Stimulated activated CD8-positive, alpha-beta memory T cell treated with anti-CD3 and anti-CD28 coated beads, Interleukin-12 subunit alpha, Interleukin-12 subunit beta, amount 100 ng/mL, for 1 hour (primary cell): ENCODE measurements around the gene PTPN9.
A peak's percentile ranks its signal among the peaks of the same experiment; 100 is the strongest.
"Not testable (repeated sequence)": the region's sequence is repeated elsewhere in the genome, so short reads cannot be mapped to it uniquely, and the experiment has no call there.

Source experiments
- DNase-seq: peaks from one replicate; pipeline ENCODE4 v3.0.0-alpha.2; 2020; ENCODE audit warnings: low read depth

PTPN9 gene

GRCh38 chr15:75452865-75453702 lies 126.0 kb downstream of the PTPN9 start:
- DNase-seq, result peak; percentile 35

DNA sequence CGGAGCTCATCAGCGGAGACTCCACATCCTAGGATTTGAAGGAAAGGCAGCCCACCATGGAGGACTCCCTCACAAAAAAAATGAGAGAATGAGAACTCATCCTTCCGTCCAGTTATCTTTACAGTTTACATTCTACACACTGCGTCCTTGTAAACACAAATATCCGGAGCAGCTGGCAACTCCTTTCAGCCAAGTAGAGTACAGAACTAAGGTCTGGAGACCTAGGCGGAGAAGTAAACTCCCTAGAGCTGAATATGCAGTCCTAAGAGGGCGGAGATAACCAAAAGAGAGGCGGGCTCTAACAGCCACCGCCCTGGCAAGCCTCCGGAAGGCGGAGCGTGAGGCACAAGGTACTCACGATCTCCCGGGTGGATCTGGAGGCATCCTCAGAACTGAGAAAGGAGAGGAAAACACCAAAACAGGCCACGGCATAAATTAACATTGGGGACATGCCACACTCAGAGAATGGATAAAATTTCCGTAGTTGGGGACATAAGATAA lies 126.7 kb downstream of the PTPN9 start:
- peak; percentile 59 for DNase-seq

DNA sequence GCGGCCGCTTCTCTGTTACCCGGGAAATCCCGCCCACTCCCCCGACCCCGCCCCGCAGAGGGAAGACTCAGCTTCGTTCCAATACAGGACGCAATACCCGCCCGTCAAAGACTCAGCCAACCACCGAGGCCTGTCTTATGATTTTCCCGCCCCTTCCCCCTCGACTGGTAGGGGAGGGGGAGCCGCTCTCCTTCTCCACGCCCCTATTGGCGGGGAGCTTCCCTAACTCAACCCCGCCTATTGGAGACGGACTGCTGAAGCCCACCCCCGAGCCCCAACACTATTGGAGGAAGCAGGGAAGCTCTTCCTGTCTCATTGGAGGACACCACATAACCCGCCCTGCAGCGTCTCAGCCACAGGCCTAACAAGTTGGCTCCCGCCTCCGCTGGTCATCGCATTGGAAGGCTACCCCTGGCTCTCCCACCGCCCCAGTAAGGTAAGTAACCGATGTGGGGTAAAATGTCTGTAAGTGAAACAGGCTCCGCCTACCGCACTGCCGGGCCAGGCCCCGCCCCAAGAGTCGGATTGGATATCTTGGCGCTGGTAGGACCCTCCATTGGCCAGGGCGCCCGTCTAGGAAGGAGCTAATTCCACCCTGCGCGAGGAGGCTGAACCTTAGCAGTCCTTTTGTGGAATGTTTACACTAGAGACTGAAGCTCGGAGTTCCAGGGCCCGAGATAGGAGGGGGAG lies 127.3 kb downstream of the PTPN9 start, which contains the start of gene SIN3A:
Gene SIN3A, minus strand, starts transcription at position 17 of the 690 bp plus-strand sequence. CDS start 21,315 bp downstream, outside the sequence.
- peak; percentile 99 for DNase-seq

DNA sequence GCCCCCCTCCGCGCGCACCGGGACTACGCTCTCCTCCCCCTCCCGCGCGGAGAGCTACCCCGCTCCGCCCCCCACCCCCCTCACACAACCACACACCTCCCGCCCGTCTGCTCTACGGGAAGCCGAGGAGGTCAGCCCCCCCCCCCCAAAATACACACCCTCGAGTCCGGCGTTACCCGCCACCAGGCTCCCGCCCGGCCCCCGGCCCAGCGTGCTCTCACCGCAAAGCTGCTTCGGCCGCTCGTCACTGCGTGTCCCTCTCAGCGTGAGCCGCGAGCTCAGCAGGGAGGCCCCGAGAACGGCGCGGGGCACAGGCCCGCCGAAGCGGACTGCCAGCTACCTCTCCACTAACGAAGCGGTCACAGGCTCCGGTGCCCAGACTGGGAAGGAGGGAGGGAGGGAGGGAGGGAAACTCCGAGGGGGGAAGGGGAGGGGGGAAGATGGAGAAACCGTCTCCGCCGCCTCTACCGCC lies 127.9 kb downstream of the PTPN9 start:
- DNase-seq, result no peak

DNA sequence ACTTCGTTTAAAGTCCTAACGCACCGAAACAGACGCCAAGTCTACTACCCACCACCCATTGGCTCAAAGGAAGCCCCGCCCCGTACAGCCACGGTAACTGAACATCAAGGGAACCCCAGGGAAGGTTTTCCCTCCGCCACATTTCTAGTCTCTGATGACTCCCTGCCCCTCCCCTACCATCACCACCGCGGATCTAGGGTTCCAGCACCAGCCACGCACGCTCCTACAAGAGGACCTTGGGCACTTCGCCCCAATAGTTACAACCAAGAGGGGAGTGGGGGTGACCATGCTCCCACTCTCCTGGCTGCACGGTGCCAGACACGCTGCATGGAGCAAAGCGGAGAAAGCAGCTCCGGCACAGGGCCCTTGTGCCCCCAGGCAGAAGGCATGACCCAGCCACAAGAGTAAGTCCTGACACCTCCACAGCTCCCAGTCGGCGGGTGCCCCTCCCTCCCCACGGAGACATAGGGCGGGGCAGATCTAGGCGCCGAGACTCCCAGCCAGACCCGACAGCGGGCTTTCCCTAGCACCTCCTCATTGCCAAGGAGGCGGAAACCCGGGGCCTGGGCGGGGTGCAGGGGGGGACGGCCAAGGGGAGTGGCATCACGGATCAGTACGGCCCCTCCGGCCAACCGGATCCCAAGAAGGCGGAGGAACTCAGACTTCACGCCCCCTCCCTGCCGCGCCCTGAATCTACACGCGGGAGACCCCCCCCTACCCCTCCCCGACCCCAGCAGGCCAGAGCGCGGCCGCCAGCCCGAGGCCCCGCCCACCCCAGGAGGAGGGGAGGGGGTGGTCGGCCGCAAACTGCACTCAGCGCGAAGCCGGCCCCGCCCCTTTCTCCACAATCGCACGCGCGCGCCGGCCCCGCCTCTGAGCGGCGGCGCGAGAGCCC lies 128.6 kb downstream of the PTPN9 start:
- peak; percentile 91 for DNase-seq

DNA sequence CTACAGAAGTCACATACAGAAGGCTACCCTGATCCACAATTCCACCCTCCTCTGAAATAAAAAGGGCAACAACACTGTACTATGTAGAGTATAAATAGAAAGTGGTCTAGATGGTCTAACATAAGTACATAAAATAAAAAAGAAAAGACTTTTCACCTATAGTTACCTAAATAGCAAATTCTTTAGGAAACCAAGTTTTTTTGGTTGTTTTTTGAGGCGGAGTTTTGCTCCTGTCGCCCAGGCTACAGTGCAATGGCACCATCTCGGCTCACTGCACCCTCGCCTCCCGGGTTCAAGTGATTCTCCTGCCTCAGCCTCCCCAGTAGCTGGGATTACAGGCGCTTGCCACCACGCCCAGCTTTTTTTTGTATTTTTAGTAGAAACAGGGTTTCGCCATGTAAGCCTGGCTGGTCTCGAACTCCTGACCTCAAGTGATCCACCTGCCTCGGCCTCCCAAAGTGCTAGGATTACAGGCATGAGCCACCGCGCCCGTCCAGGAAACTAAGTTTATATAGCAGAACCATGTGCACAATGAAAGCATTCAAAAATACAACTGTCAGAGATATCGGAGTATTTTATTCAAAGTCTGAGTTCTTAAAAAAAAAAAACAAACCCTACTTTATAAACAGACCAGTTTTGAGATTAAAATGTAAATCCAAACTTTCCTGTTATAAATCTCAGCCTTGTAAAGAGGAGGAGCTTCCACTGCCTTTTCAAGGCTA lies 129.4 kb downstream of the PTPN9 start:
- DNase-seq, result no peak

GRCh38 chr15:75448171-75448570 lies 130.9 kb downstream of the PTPN9 start:
- not testable (repeated sequence) for DNase-seq

DNA sequence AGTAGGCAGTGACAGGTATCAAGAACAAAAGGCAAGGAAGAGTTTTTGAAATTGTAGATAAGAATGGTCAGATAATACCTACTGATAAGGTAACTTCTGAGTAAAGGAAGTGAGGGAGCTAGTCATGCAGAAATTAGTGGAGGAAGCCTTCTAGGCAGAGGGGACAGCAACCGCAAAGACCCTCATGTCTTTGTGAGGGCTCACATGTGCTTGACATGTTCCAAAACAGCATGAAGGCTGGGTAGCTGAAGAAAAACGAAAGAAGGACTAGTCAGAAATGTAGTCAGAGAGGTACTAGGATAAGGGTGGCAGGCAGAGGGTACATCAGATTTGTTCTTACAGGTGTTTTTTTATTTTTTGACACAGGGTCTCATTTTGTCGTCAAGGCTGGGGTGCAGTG lies 133.0 kb downstream of the PTPN9 start:
- no peak for DNase-seq

GRCh38 chr15:75445324-75445723 lies 133.8 kb downstream of the PTPN9 start:
- DNase-seq, result not testable (repeated sequence)

- not testable (repeated sequence) for DNase-seq
Observed at GRCh38 chr15:75443972-75444453, 135.1 kb downstream of the PTPN9 start.

- no peak for DNase-seq
Observed at GRCh38 chr15:75437721-75438120, 141.4 kb downstream of the PTPN9 start.

GRCh38 chr15:75436881-75437280 lies 142.2 kb downstream of the PTPN9 start:
- no peak for DNase-seq

GRCh38 chr15:75431682-75432081 lies 147.4 kb downstream of the PTPN9 start:
- DNase-seq, result no peak

DNA sequence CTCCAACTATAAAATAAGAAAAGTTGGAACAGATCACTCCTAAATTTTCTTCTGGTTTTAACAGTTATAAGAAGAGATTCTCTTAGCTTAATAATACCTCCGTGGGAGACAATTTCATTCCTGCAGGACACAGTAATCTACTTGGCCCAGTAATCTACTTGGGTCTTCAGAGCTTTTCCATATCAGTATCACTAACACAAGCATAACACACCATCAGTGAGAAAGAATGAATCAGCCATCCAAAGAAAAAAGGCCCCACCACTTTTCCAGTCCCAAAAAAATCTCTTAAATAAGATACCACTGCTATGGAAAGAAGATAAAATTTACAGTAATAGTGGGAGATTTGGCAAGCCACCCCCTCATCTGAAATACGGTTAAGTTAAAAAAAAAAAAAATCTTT lies 147.8 kb downstream of the PTPN9 start:
- DNase-seq, result no peak

- DNase-seq, result no peak
Observed at GRCh38 chr15:75430259-75430658, 148.9 kb downstream of the PTPN9 start.

GRCh38 chr15:75428152-75428551 lies 151.0 kb downstream of the PTPN9 start:
- no peak for DNase-seq

DNA sequence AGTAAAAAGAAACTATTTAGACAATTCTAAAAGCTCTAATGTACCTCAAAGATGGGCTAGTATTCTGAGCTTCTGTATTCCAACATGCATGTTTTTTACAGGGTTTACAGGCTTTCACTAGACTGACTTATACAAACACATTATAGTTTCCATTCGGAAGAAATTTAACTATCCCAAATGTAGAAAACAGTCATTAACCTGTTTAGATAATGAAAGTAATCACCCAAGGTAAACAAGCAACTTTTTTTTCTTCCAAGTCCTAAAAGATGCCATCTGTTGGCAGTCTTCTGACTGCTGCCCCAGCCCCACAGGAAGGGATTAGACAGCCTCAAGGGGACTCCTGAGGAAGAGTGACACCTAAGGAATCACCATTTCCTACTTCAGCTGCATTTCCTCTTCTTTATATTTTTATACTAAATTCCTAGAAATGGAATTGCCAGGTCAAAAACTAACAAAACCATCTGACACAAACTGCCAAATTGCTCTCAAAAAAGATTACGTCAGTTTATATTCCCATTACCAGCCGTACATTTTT lies 153.1 kb downstream of the PTPN9 start:
- DNase-seq, result no peak

GRCh38 chr15:75422554-75422953 lies 156.6 kb downstream of the PTPN9 start:
- DNase-seq, result no peak

DNA sequence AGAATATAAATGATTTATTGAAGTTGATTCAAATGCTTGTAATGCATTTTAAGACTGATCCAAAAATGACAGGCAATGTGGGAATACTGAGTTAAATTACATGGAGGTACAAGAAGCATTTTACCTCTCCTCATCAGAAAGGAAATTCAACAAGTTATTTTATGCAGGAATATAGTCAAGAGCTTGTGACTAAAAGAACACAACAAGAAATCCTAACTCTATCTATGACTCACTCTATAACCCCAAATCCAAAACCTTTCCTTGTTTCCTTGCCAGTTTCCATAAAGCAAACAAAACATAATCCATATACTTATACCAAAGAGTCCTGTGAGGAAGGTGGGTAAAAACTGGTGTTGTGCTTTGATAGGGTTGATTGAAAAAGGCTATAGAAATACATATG lies 158.4 kb downstream of the PTPN9 start:
- no peak for DNase-seq

- DNase-seq, result no peak
Observed at GRCh38 chr15:75416584-75416983, 162.5 kb downstream of the PTPN9 start.
